HG03060 (cell line): ENCODE measurements around the gene SMOC2.
"Not testable (repeated sequence)": the region's sequence is repeated elsewhere in the genome, so short reads cannot be mapped to it uniquely, and the experiment has no call there.

Experiments
- ATAC-seq: cut with Tn5 transposase; IDR thresholded peaks from one replicate; pipeline ENCODE4 v1.9.1; 2021; ENCODE audit warnings: low read depth, moderate number of reproducible peaks; ENCODE audit not compliant: unreplicated experiment

Gene SMOC2

GRCh38 chr6:168671028-168671862 is 230.3 kb downstream of the SMOC2 start:
- ATAC-seq = no peak

GRCh38 chr6:168671863-168672546 is 231.0 kb downstream of the SMOC2 start:
- ATAC-seq = no peak

GRCh38 chr6:168674595-168674994 is 233.6 kb downstream of the SMOC2 start:
- ATAC-seq = no peak

GRCh38 chr6:168675375-168675774 is 234.4 kb downstream of the SMOC2 start:
- ATAC-seq = no peak

- no peak for ATAC-seq
Measured at GRCh38 chr6:168675933-168676551, 235.1 kb downstream of the SMOC2 start.

- ATAC-seq = no peak
Measured at GRCh38 chr6:168676552-168677322, 235.8 kb downstream of the SMOC2 start.

GRCh38 chr6:168677323-168677781 is 236.4 kb downstream of the SMOC2 start:
- not testable (repeated sequence) for ATAC-seq

- no peak for ATAC-seq
Measured at GRCh38 chr6:168678077-168678476, 237.1 kb downstream of the SMOC2 start.

- no peak for ATAC-seq
Measured at GRCh38 chr6:168678588-168678987, 237.6 kb downstream of the SMOC2 start.

- ATAC-seq = no peak
Measured at GRCh38 chr6:168681748-168682147, 240.8 kb downstream of the SMOC2 start.

GRCh38 chr6:168683621-168684020 is 242.6 kb downstream of the SMOC2 start:
- ATAC-seq = no peak

GRCh38 chr6:168684471-168684870 is 243.5 kb downstream of the SMOC2 start:
- no peak for ATAC-seq

- ATAC-seq = no peak
Measured at GRCh38 chr6:168684906-168685305, 243.9 kb downstream of the SMOC2 start.

- no peak for ATAC-seq
Measured at GRCh38 chr6:168686029-168686738, 245.2 kb downstream of the SMOC2 start.

GRCh38 chr6:168686831-168687730 is 246.1 kb downstream of the SMOC2 start:
- no peak for ATAC-seq

- no peak for ATAC-seq
Measured at GRCh38 chr6:168690271-168690670, 249.3 kb downstream of the SMOC2 start.

- no peak for ATAC-seq
Measured at GRCh38 chr6:168691774-168692173, 250.8 kb downstream of the SMOC2 start.

- no peak for ATAC-seq
Measured at GRCh38 chr6:168692193-168692914, 251.4 kb downstream of the SMOC2 start.
